GM12874 (cell line): ENCODE results near the gene HERC3.

Experiments
- TF ChIP-seq, protein P1 (sequence below): IDR thresholded peaks from 2 replicates; pipeline ENCODE4 v1.5.1; 2011; ENCODE audit warnings: low read depth, mild to moderate bottlenecking, control low read depth, low read length, moderate library complexity; ENCODE audit not compliant: insufficient read depth

HERC3 gene

DNA sequence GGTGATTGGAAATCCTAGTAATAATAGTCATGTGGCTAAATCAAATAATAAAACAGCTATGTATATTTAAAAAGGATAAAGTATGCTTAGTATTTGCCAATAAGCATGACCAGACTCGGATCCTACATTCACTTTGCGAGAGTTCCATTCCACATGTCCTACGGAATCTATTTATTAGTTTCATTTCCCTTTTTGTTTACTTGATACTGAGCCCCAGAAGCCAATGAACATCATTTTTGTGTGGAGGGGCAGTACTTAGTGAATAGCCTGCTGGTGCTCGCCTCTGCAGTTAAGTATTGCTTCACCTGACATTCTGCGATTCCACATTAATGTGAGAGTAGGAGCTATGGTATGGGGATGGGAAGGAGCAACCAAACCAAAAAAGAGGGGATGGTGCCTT, 163.9 kb downstream of the HERC3 start:
- TF ChIP-seq, protein P1, sequence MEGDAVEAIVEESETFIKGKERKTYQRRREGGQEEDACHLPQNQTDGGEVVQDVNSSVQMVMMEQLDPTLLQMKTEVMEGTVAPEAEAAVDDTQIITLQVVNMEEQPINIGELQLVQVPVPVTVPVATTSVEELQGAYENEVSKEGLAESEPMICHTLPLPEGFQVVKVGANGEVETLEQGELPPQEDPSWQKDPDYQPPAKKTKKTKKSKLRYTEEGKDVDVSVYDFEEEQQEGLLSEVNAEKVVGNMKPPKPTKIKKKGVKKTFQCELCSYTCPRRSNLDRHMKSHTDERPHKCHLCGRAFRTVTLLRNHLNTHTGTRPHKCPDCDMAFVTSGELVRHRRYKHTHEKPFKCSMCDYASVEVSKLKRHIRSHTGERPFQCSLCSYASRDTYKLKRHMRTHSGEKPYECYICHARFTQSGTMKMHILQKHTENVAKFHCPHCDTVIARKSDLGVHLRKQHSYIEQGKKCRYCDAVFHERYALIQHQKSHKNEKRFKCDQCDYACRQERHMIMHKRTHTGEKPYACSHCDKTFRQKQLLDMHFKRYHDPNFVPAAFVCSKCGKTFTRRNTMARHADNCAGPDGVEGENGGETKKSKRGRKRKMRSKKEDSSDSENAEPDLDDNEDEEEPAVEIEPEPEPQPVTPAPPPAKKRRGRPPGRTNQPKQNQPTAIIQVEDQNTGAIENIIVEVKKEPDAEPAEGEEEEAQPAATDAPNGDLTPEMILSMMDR = no peak

DNA sequence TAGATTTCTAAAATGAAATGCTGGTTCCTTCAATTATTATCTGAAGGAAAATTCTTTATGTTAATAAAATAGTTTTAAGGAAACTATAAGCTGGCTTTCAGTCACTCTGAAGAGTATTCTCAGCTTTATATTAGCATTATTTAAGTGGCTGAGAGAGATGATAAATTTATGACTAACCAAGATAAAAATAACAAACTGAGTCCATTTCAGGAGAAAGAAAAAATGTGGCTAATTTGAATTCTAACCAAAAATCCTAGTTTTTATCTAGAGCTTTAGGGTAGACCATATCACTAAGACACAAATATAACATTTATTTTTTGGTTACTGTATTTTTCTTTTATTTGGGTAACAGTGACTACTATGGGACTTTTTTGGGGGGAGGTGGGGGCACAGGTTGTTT, 164.8 kb downstream of the HERC3 start:
- TF ChIP-seq, protein P1 = no peak

DNA sequence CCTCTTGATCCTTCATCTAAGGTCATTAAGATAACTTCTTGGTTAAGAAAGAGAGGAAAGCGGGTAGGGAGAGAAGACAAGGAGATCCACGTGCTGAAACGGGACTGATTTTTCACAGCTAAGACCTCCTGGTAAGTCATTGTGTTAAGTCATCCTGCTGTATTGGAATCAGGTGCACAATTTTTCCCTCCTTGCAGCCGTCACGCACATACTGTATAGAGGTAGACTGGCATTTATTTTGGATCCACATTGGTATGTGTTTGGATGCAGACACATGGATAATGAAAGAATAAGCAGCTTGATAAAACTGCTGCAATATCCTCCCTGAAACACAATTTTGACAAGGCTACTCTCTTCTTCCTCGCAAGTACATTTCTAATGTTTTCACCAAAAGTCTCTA, 165.5 kb downstream of the HERC3 start:
- TF ChIP-seq, protein P1 = no peak
